Ishikawa (cell line): ENCODE measurements around the gene STX1B.
A peak's percentile ranks its signal among the peaks of the same experiment; 100 is the strongest.

Source experiments
- CEBPB ChIP-seq: IDR thresholded peaks from 2 replicates; pipeline ENCODE4 v1.6.1; 2012
- EGR1 ChIP-seq: IDR thresholded peaks from 2 replicates; pipeline ENCODE4 v1.6.1; 2012
- EP300 ChIP-seq: IDR thresholded peaks from 2 replicates; pipeline ENCODE4 v1.6.1; 2012; ENCODE audit warnings: borderline replicate concordance
- FOXM1 ChIP-seq: IDR thresholded peaks from 2 replicates; pipeline ENCODE4 v1.6.1; 2012; ENCODE audit warnings: low read depth, borderline replicate concordance
- NFIC ChIP-seq: IDR thresholded peaks from 2 replicates; pipeline ENCODE4 v1.6.1; 2012
- RAD21 ChIP-seq: IDR thresholded peaks from 2 replicates; pipeline ENCODE4 v1.6.1; 2012; ENCODE audit warnings: low read depth
- TAF1 ChIP-seq: IDR thresholded peaks from 2 replicates; pipeline ENCODE4 v1.6.1; 2012; ENCODE audit warnings: low read depth, mild to moderate bottlenecking
- TCF12 ChIP-seq: IDR thresholded peaks from 2 replicates; pipeline ENCODE4 v1.6.1; 2012; ENCODE audit warnings: low read depth
- TEAD4 ChIP-seq: IDR thresholded peaks from 2 replicates; pipeline ENCODE4 v1.6.1; 2012
- USF1 ChIP-seq: IDR thresholded peaks from 2 replicates; pipeline ENCODE4 v1.6.1; 2012
- ZBTB7A ChIP-seq: IDR thresholded peaks from 2 replicates; pipeline ENCODE4 v1.6.1; 2012; ENCODE audit warnings: low read depth
- TF ChIP-seq, protein P1 (sequence below): IDR thresholded peaks from 2 replicates; pipeline ENCODE4 v1.6.1; 2012; ENCODE audit warnings: low read depth, mild to moderate bottlenecking

DNA sequence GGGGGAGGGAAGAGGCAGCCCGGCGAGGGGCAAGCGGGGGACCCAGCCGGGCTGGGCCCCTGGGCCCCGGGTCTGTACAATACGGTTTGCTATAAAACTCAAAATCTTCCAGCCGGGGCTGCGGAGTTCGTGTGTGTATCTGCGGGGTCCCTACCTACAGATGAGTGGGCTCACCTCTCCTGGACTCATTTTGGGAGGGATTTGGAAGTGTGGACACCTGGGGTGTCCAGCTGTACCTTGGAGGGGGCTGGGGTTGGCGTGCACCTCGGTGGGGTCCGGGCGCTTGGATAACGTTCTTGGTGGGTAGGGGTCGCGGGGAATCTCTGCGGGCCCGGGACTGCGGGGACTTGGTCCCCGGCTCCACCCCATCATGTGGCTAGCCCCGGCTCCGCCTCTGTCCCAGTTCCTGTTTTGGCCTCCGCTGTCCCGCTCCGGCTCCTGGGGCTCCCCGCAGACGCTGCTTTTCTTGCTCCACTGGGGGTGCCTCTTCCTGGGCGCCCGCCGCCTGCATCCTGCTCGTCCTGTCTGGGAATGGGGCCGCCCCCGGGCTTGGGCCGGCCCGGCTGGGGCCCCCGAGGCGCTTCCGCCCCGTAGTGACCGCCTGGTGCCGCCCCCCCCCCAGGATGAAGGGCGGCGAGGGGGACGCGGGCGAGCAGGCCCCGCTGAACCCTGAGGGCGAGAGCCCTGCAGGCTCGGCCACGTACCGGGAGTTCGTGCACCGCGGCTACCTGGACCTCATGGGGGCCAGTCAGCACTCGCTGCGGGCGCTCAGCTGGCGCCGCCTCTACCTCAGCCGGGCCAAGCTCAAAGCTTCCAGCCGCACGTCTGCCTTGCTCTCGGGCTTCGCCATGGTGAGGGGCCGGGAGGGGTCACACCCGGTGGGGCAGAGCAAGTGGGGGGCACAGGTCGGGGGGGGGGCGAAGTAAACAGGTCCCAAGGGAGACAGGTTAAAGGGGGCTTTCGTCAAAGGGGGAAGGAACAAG is 61.5 kb downstream of the STX1B start, which contains the start of gene ORAI3:
- no peak for TF ChIP-seq RAD21
- TF ChIP-seq TEAD4: no peak
- TF ChIP-seq EGR1: no peak
- no peak for TF ChIP-seq NFIC
- peak; percentile 84 for TF ChIP-seq ZBTB7A
- TF ChIP-seq CEBPB: no peak
- no peak for TF ChIP-seq FOXM1
- peak; percentile 77 for TF ChIP-seq USF1
- TF ChIP-seq EP300: no peak
- TF ChIP-seq TCF12: no peak
- TF ChIP-seq TAF1: peak; percentile 14; the same call in 1 of the 2 replicates
- TF ChIP-seq, protein P1, sequence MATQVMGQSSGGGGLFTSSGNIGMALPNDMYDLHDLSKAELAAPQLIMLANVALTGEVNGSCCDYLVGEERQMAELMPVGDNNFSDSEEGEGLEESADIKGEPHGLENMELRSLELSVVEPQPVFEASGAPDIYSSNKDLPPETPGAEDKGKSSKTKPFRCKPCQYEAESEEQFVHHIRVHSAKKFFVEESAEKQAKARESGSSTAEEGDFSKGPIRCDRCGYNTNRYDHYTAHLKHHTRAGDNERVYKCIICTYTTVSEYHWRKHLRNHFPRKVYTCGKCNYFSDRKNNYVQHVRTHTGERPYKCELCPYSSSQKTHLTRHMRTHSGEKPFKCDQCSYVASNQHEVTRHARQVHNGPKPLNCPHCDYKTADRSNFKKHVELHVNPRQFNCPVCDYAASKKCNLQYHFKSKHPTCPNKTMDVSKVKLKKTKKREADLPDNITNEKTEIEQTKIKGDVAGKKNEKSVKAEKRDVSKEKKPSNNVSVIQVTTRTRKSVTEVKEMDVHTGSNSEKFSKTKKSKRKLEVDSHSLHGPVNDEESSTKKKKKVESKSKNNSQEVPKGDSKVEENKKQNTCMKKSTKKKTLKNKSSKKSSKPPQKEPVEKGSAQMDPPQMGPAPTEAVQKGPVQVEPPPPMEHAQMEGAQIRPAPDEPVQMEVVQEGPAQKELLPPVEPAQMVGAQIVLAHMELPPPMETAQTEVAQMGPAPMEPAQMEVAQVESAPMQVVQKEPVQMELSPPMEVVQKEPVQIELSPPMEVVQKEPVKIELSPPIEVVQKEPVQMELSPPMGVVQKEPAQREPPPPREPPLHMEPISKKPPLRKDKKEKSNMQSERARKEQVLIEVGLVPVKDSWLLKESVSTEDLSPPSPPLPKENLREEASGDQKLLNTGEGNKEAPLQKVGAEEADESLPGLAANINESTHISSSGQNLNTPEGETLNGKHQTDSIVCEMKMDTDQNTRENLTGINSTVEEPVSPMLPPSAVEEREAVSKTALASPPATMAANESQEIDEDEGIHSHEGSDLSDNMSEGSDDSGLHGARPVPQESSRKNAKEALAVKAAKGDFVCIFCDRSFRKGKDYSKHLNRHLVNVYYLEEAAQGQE: no peak
